Renal pelvis (tissue), 4 donors: Measurements from ENCODE around the gene PLA2G4E. TPM values are rescaled to one million over a fixed set of nuclear protein-coding genes. Genes with fewer than 3 reads are reported as not detected.

Experiments used
- DNase-seq: peaks from one replicate; pipeline ENCODE4 v3.0.0-alpha.2; 2013
- polyA plus RNA-seq, 3 donors: library from polyadenylated mRNA; unstranded; fragments of 120-200 nt; gene quantifications; one replicate each; pipeline ENCODE4 v1.2.1, GENCODE V29; 2013; ENCODE audit not compliant: insufficient read length in 3 of 3

The PLA2G4E gene
- polyA plus RNA-seq, 3 donors = 0.04 TPM; not detected in 2

GRCh38 chr15:41954036-41954435, 66.8 kb downstream of the PLA2G4E start:
- no peak for DNase-seq

GRCh38 chr15:41952013-41952563, 68.8 kb downstream of the PLA2G4E start:
- no peak for DNase-seq

GRCh38 chr15:41951571-41951970, 69.3 kb downstream of the PLA2G4E start:
- no peak for DNase-seq

GRCh38 chr15:41950489-41950888, 70.4 kb downstream of the PLA2G4E start:
- DNase-seq = no peak

GRCh38 chr15:41950127-41950483, 70.7 kb downstream of the PLA2G4E start:
- no peak for DNase-seq

- no peak for DNase-seq
Measured at GRCh38 chr15:41949401-41950126, 71.3 kb downstream of the PLA2G4E start.

GRCh38 chr15:41948490-41948889, 72.4 kb downstream of the PLA2G4E start:
- DNase-seq = no peak

- DNase-seq = no peak
Measured at GRCh38 chr15:41946970-41947369, 73.9 kb downstream of the PLA2G4E start.

GRCh38 chr15:41945731-41946130, 75.1 kb downstream of the PLA2G4E start:
- DNase-seq = no peak

GRCh38 chr15:41945221-41945620, 75.6 kb downstream of the PLA2G4E start:
- DNase-seq = no peak

- peak; percentile 58 for DNase-seq
Measured at GRCh38 chr15:41944313-41944940, 76.4 kb downstream of the PLA2G4E start.

- DNase-seq = no peak
Measured at GRCh38 chr15:41943543-41944312, 77.1 kb downstream of the PLA2G4E start.

- no peak for DNase-seq
Measured at GRCh38 chr15:41942886-41943285, 78.0 kb downstream of the PLA2G4E start.

- no peak for DNase-seq
Measured at GRCh38 chr15:41941644-41942415, 79.0 kb downstream of the PLA2G4E start.

- DNase-seq = no peak
Measured at GRCh38 chr15:41940441-41940857, 80.4 kb downstream of the PLA2G4E start.

- no peak for DNase-seq
Measured at GRCh38 chr15:41939986-41940385, 80.9 kb downstream of the PLA2G4E start.

- no peak for DNase-seq
Measured at GRCh38 chr15:41937568-41937923, 83.3 kb downstream of the PLA2G4E start.

- no peak for DNase-seq
Measured at GRCh38 chr15:41936649-41937567, 83.9 kb downstream of the PLA2G4E start.

GRCh38 chr15:41936155-41936554, 84.7 kb downstream of the PLA2G4E start:
- DNase-seq = no peak

GRCh38 chr15:41935566-41936020, 85.2 kb downstream of the PLA2G4E start:
- DNase-seq = no peak

GRCh38 chr15:41934843-41935242, 86.0 kb downstream of the PLA2G4E start:
- no peak for DNase-seq
